PC-9 (cell line): ENCODE data around the gene KBTBD6. TPM values are rescaled to one million over a fixed set of nuclear protein-coding genes. Genes with fewer than 3 reads are reported as not detected.
"Not testable (repeated sequence)": the region's sequence is repeated elsewhere in the genome, so short reads cannot be mapped to it uniquely, and the experiment has no call there.

Source experiments
- BruUV-seq: library from RNA; stranded (reverse); fragments of 400-500 nt; replicated peaks from 2 replicates; lab custom pipeline; 2021; lab: Mats Ljungman, UMichigan
- CTCF ChIA-PET: fragments of 300-600 bp; sonication (Branson Sonifier 250); formaldehyde crosslinking; loops from one replicate; lab custom pipeline; 2022; ENCODE audit warnings: antibody characterized with exemption; lab: Charles Lee
- POLR2A ChIA-PET: fragments of 300-600 bp; sonication (Branson Sonifier 250); formaldehyde crosslinking; loops from one replicate; lab custom pipeline; 2022; ENCODE audit warnings: antibody characterized with exemption; ENCODE audit not compliant: unreplicated experiment; lab: Charles Lee
- DNase-seq, 2 experiments: peaks; one replicate each; pipeline versions ENCODE4 v3.0.0 to v3.0.0-alpha.2; 2015 to 2022; ENCODE audit warnings: mixed read lengths in 1 of 2
- H2AFZ ChIP-seq: fragments of 200-600 bp; sonication (generic); 2 replicates; pipeline ENCODE4 v1.8.1; 2017; ENCODE audit warnings: antibody characterized with exemption
- H3F3A ChIP-seq: fragments of 200-600 bp; sonication (generic); 2 replicates; pipeline ENCODE4 v1.8.1; 2017; ENCODE audit warnings: antibody characterized with exemption, mild to moderate bottlenecking, low read depth; ENCODE audit not compliant: insufficient read depth
- H3K27ac ChIP-seq: fragments of 200-600 bp; sonication (generic); 2 replicates; pipeline ENCODE4 v1.6.1; 2016; ENCODE audit warnings: mixed run types
- H3K27me3 ChIP-seq: fragments of 200-600 bp; sonication (generic); 2 replicates; pipeline ENCODE4 v1.6.1; 2016; ENCODE audit warnings: low read depth, mixed run types; ENCODE audit not compliant: insufficient read depth
- H3K36me3 ChIP-seq: fragments of 200-600 bp; sonication (generic); 2 replicates; pipeline ENCODE4 v1.6.1; 2016; ENCODE audit warnings: low read depth, mixed run types
- H3K4me1 ChIP-seq: fragments of 200-600 bp; sonication (generic); replicated peaks from 2 replicates; pipeline ENCODE4 v1.6.1; 2016; ENCODE audit warnings: mixed run types; ENCODE audit not compliant: insufficient read depth
- H3K4me2 ChIP-seq: fragments of 200-600 bp; sonication (generic); 2 replicates; pipeline ENCODE4 v1.6.1; 2017; ENCODE audit warnings: mixed run types
- H3K4me3 ChIP-seq: fragments of 200-600 bp; sonication (generic); 2 replicates; pipeline ENCODE4 v1.6.1; 2016; ENCODE audit warnings: mixed run types
- H3K79me2 ChIP-seq: fragments of 200-600 bp; sonication (generic); 2 replicates; pipeline ENCODE4 v1.6.1; 2017; ENCODE audit warnings: low read depth, mixed run types
- H3K9me2 ChIP-seq: fragments of 200-600 bp; sonication (generic); 2 replicates; pipeline ENCODE4 v1.8.1; 2017; ENCODE audit warnings: mild to moderate bottlenecking; ENCODE audit not compliant: insufficient read depth
- H3K9me3 ChIP-seq: fragments of 200-600 bp; sonication (generic); 2 replicates; pipeline ENCODE4 v1.8.1; 2016; ENCODE audit warnings: low read depth; ENCODE audit not compliant: insufficient read depth
- H4K20me1 ChIP-seq: fragments of 200-600 bp; sonication (generic); 2 replicates; pipeline ENCODE4 v1.8.1; 2017; ENCODE audit not compliant: insufficient read depth
- EZH2 ChIP-seq: fragments of 200-600 bp; sonication (generic); IDR thresholded peaks from 2 replicates; pipeline ENCODE4 v1.8.0; 2017; ENCODE audit warnings: antibody characterized with exemption, low read depth
- intact Hi-C: fragments of 100-400 bp; cut with micrococcal nuclease; formaldehyde crosslinking; loops from one replicate; pipeline ENCODE4 v1.10.0; 2022; ENCODE audit not compliant: unreplicated experiment
- total RNA-seq: library from RNA; stranded (reverse); gene quantifications from 2 replicates; pipeline ENCODE4 v1.2.3, GENCODE V29; 2021
- TF ChIP-seq, protein P1 (sequence below): fragments of 200-600 bp; sonication (generic); conservative IDR thresholded peaks from 2 replicates; pipeline ENCODE4 v1.6.1; 2017; ENCODE audit warnings: mixed run types, antibody characterized with exemption, mild to moderate bottlenecking, moderate library complexity

KBTBD6 gene
- total RNA-seq, 1 experiment from 2014 or later = 4.3 TPM

DNA sequence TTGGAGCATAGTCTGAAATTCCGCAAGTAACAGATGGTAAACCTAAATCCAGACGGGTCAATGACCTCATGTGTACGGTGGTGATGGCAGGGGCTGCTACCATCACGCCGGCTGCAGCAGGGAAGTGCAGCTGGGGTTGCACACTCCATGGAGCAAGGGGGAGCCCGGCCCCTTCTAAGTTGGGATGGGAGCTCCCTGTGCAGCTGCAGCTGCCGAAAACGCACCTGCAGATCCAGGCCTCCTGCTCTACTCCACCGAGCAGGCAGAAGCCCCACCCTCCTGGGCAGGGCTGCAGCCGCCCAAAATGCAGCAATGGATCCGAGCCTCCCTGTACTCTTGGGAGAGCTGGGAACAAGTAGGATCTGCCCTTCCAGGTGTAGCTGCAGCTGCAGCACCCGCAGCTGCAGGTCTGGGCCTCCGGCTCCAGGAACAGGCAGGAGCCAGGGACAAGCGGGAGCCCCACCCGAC lies 25.5 kb downstream of the KBTBD6 start:
- no peaks in the 10 kb centered on the region for H3K27me3 ChIP-seq
- H3K9me2 ChIP-seq = no peaks in the 10 kb centered on the region
- no peak for DNase-seq
- intact Hi-C loops = no loop called here
- ChIA-PET POLR2A (no interaction called here), CTCF (no interaction called here)
- no peaks in the 10 kb centered on the region for H3K36me3 ChIP-seq
- H2AFZ ChIP-seq = no peak overlapping the region
- BruUV-seq = no TSS peak
- H4K20me1 ChIP-seq = no peaks in the 10 kb centered on the region
- no peaks in the 10 kb centered on the region for H3K4me1 ChIP-seq
- no peaks in the 10 kb centered on the region for H3K79me2 ChIP-seq
- no peaks in the 10 kb centered on the region for H3F3A ChIP-seq
- no peak overlapping the region for H3K27ac ChIP-seq
- no peak overlapping the region for H3K4me2 ChIP-seq
- TF ChIP-seq EZH2 = no peak
- TF ChIP-seq, protein P1, sequence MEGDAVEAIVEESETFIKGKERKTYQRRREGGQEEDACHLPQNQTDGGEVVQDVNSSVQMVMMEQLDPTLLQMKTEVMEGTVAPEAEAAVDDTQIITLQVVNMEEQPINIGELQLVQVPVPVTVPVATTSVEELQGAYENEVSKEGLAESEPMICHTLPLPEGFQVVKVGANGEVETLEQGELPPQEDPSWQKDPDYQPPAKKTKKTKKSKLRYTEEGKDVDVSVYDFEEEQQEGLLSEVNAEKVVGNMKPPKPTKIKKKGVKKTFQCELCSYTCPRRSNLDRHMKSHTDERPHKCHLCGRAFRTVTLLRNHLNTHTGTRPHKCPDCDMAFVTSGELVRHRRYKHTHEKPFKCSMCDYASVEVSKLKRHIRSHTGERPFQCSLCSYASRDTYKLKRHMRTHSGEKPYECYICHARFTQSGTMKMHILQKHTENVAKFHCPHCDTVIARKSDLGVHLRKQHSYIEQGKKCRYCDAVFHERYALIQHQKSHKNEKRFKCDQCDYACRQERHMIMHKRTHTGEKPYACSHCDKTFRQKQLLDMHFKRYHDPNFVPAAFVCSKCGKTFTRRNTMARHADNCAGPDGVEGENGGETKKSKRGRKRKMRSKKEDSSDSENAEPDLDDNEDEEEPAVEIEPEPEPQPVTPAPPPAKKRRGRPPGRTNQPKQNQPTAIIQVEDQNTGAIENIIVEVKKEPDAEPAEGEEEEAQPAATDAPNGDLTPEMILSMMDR = no peak
- no peaks in the 10 kb centered on the region for H3K9me3 ChIP-seq
- H3K4me3 ChIP-seq = no peak overlapping the region

DNA sequence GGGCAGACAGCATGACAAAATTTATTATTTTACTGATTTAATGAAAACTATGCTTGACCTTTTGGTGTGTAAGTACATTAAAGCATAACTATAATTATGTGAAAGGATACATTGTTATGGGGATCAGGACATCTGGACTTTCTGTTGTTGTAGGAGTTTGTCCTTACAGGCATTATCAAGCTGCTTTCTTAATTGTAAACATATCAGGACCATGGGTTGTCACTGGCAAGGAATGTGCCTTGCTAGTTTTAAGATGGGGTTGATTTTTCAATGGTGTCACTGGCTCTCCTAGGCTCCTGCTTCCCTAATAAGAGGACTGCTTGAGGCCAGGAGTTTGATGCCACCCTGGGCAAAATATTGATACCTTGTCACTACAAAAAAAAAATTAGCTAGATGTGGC lies 32.6 kb downstream of the KBTBD6 start:
- no peaks in the 10 kb centered on the region for H3K27me3 ChIP-seq
- H3K79me2 ChIP-seq = no peaks in the 10 kb centered on the region
- H3K36me3 ChIP-seq = no peaks in the 10 kb centered on the region
- no TSS peak for BruUV-seq
- no peaks in the 10 kb centered on the region for H3F3A ChIP-seq
- no peaks in the 10 kb centered on the region for H3K9me2 ChIP-seq
- ChIA-PET CTCF (no interaction called here), POLR2A (interaction anchor here (0.6 kb wide), 1 partner anchor 91 kb away, joined by 15 read pairs; no protein-coding TSS in a partner anchor)
- H2AFZ ChIP-seq = no peak overlapping the region
- H3K4me3 ChIP-seq = no peak overlapping the region
- intact Hi-C loops = no loop called here
- DNase-seq = no peak
- no peaks in the 10 kb centered on the region for H3K9me3 ChIP-seq
- H3K4me2 ChIP-seq = no peak overlapping the region
- TF ChIP-seq EZH2 = no peak
- TF ChIP-seq, protein P1 = no peak
- no peak overlapping the region for H3K27ac ChIP-seq
- no peaks in the 10 kb centered on the region for H4K20me1 ChIP-seq
- no peaks in the 10 kb centered on the region for H3K4me1 ChIP-seq

DNA sequence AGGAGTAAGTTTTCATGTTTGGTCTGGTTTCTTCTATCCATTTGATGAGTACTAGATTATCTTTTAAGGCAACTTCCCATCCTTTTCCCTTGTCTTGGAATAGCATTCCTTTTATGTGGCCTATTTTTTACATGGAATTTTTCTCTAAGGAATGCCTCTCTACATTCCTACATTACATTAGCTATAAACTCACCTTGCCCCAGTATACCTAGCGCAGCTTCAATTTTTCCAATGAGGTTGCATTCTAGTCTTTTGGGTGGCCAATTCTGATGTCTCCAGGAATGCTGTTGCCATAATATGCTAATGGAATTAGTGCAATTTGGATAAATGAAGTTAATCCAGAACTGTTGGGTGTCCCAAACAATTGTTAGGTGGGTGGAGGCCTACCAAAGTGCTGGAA lies 33.8 kb downstream of the KBTBD6 start:
- no peaks in the 10 kb centered on the region for H3F3A ChIP-seq
- no peak overlapping the region for H3K4me3 ChIP-seq
- H4K20me1 ChIP-seq = no peaks in the 10 kb centered on the region
- TF ChIP-seq, protein P1 = no peak
- CTCF ChIA-PET = no interaction called here
- no peak for DNase-seq
- no peaks in the 10 kb centered on the region for H3K9me2 ChIP-seq
- no peaks in the 10 kb centered on the region for H3K79me2 ChIP-seq
- no TSS peak for BruUV-seq
- no peak overlapping the region for H2AFZ ChIP-seq
- no peaks in the 10 kb centered on the region for H3K36me3 ChIP-seq
- H3K4me2 ChIP-seq = no peak overlapping the region
- intact Hi-C loops = no loop called here
- no peaks in the 10 kb centered on the region for H3K9me3 ChIP-seq
- POLR2A ChIA-PET = no interaction called here
- no peaks in the 10 kb centered on the region for H3K4me1 ChIP-seq
- H3K27me3 ChIP-seq = no peaks in the 10 kb centered on the region
- no peak overlapping the region for H3K27ac ChIP-seq

DNA sequence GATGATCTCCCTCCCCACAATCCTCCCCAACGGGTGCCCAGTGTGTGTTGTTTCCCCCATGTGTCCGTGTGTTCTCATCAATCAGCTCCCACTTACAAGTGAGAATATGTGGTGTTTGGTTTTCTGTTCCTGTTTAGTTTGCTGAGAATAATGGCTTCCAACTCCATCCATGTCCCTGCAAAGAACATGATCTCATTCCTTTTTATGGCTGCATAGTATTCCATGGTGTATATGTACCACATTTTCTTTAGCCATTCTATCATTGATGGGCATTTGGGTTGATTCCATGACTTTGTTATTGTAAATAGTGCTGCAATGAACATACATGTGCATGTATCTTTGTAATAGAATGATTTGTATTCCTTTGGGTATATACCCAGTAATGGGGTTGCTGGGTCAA lies 36.9 kb downstream of the KBTBD6 start:
- H3K4me2 ChIP-seq, POLR2A ChIA-PET, CTCF ChIA-PET, H3K79me2 ChIP-seq, BruUV-seq, H3K4me1 ChIP-seq, intact Hi-C loops, H3K4me3 ChIP-seq, H4K20me1 ChIP-seq, H3K27me3 ChIP-seq, H3F3A ChIP-seq, DNase-seq, H3K27ac ChIP-seq, H3K9me3 ChIP-seq, H3K9me2 ChIP-seq, H3K36me3 ChIP-seq, H2AFZ ChIP-seq: not testable (repeated sequence)
